Measurements from ENCODE around the gene COPZ1. TPM values are rescaled to one million over a fixed set of nuclear protein-coding genes. Genes with fewer than 3 reads are reported as not detected.
A peak's percentile ranks its signal among the peaks of the same experiment; 100 is the strongest.

Gene COPZ1
- total and polyA plus RNA-seq, 9 of the 15 experiments (the other 6 are each of a cell fraction or from before 2014, with no cell fraction given): 137 to 487 (median 233) TPM

- TF ChIP-seq NR0B1 (IDR thresholded peaks at IDR 0.05; ENCODE audit: partially characterized antibody) (no peak), ZC3H11A (IDR thresholded peaks at IDR 0.05; ENCODE audit: low read depth, low read length) (no peak), ZNF655 (CRISPR knock-in tag; IDR thresholded peaks at IDR 0.05) (no peak), ZNF830 (CRISPR knock-in tag; IDR thresholded peaks at IDR 0.05) (no peak), CBFB (CRISPR knock-in tag; IDR thresholded peaks at IDR 0.05) (no peak), MBD2 (IDR thresholded peaks at IDR 0.05; ENCODE audit: borderline replicate concordance, low read depth) (no peak), KAT8 (IDR thresholded peaks at IDR 0.05; ENCODE audit: low read depth) (no peak), ZNF133 (CRISPR knock-in tag; IDR thresholded peaks at IDR 0.05) (no peak), MTA2 (IDR thresholded peaks at IDR 0.05; ENCODE audit: low read depth) (peak; percentile 21; the same call in 1 of the 2 replicates), ZNF282 (CRISPR knock-in tag; IDR thresholded peaks at IDR 0.05) (no peak), PRDM10 (IDR thresholded peaks at IDR 0.05; ENCODE audit: partially characterized antibody) (no peak), GATAD2A (IDR thresholded peaks at IDR 0.05) (peak; percentile 63; the same call in 1 of the 2 replicates), RBM25 (IDR thresholded peaks at IDR 0.05; ENCODE audit: low read depth, low read length, severe bottlenecking) (no peak), ZNF740 (CRISPR knock-in tag; IDR thresholded peaks at IDR 0.05) (no peak), ZNF740 (tag; IDR thresholded peaks at IDR 0.05) (no peak), ZNF224 (CRISPR knock-in tag; IDR thresholded peaks at IDR 0.05) (no peak), ZBTB1 (CRISPR knock-in tag; IDR thresholded peaks at IDR 0.05; ENCODE audit: borderline replicate concordance, low read depth) (no peak; the same call in 1 of the 2 replicates), HNRNPH1 (optimal IDR thresholded peaks at IDR 0.05; ENCODE audit: low read depth, low read length) (no peak)
- TF ChIP-seq, protein P1, sequence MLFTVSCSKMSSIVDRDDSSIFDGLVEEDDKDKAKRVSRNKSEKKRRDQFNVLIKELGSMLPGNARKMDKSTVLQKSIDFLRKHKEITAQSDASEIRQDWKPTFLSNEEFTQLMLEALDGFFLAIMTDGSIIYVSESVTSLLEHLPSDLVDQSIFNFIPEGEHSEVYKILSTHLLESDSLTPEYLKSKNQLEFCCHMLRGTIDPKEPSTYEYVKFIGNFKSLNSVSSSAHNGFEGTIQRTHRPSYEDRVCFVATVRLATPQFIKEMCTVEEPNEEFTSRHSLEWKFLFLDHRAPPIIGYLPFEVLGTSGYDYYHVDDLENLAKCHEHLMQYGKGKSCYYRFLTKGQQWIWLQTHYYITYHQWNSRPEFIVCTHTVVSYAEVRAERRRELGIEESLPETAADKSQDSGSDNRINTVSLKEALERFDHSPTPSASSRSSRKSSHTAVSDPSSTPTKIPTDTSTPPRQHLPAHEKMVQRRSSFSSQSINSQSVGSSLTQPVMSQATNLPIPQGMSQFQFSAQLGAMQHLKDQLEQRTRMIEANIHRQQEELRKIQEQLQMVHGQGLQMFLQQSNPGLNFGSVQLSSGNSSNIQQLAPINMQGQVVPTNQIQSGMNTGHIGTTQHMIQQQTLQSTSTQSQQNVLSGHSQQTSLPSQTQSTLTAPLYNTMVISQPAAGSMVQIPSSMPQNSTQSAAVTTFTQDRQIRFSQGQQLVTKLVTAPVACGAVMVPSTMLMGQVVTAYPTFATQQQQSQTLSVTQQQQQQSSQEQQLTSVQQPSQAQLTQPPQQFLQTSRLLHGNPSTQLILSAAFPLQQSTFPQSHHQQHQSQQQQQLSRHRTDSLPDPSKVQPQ (CRISPR knock-in tag; IDR thresholded peaks at IDR 0.05; ENCODE audit: borderline replicate concordance): no peak
Observed at GRCh38 chr12:54360717-54361456, 36.0 kb downstream of the COPZ1 start (continued).
